Activated T-helper 17 cell treated with anti-CD3 and anti-CD28 coated beads, Interleukin-2, amount 50 U/mL, for 72 hours (primary cell): ENCODE results near the gene C11orf21. TPM values are rescaled to one million over a fixed set of nuclear protein-coding genes. Genes with fewer than 3 reads are reported as not detected.

Experiments
- ATAC-seq: fragments of 150-1000 bp; cut with Tn5 transposase; replicated peaks from 2 replicates; pipeline ENCODE4 v1.10.0; 2021; ENCODE audit warnings: mild to moderate bottlenecking, moderate library complexity
- H3K27ac Mint-ChIP-seq: one replicate; pipeline ENCODE4 v1.8.0; 2022; ENCODE audit warnings: mixed read lengths
- H3K27me3 Mint-ChIP-seq: one replicate; pipeline ENCODE4 v1.8.0; 2022; ENCODE audit warnings: mixed read lengths
- H3K36me3 Mint-ChIP-seq: one replicate; pipeline ENCODE4 v1.8.0; 2022; ENCODE audit warnings: low read depth, mild to moderate bottlenecking, mixed read lengths
- H3K4me1 Mint-ChIP-seq: one replicate; pipeline ENCODE4 v1.8.0; 2022; ENCODE audit warnings: mixed read lengths
- H3K4me3 Mint-ChIP-seq: one replicate; pipeline ENCODE4 v1.8.0; 2022; ENCODE audit warnings: mild to moderate bottlenecking, mixed read lengths
- H3K9me3 Mint-ChIP-seq: one replicate; pipeline ENCODE4 v1.8.0; 2022; ENCODE audit warnings: mixed read lengths
- total RNA-seq, 2 donors: library from RNA; stranded (reverse); gene quantifications; one replicate each; pipeline ENCODE4 v1.2.3, GENCODE V29; 2022

C11orf21 gene
- total RNA-seq, 2 donors from 2014 or later, result 8.4 to 24.6 TPM

DNA sequence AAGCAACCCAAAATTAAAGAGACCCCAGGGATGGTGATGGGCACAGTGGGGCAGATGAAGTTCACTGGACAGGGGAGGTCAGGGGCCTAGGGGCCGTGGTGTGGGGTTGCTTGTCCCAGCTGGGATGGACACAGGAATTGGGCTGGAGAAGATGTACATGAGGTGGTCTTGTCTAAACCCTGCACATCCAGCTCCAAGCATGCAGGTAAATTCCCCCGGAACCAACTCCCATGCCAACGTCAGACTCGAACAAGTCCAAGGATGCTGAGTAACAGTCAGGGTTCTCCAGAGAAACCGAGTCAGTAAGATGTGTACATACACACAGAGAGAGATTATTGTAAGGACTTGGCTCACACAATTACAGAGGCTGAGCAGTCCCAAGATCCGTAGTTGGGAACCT lies 29.0 kb upstream of the C11orf21 start:
- Mint-ChIP-seq H3K27me3 (peaks cover 22% of the 10 kb centered on the region), H3K4me3 (no peak overlapping the region), H3K9me3 (peaks cover 8% of the 10 kb centered on the region), H3K36me3 (no peaks in the 10 kb centered on the region), H3K27ac (no peak overlapping the region), H3K4me1 (no peaks in the 10 kb centered on the region)
- ATAC-seq, result no peak

DNA sequence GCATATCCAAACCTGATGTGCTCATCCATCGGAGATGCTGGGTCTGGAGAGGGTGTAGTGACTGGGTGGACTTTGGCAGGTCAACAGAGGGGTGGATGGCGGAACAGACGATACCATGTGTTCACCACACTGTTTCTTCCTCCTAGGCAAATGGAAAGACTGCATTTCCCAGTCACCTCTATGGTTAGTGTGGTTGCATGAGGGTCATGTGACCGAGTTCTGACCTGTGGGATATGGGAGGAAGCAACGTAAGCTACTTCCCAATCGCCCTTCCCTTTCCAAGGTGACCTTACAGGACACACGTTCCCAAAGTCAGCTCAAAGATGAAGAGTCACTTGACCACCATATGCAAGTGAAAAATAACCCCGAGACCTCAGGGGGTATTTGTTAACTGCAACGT lies 27.8 kb upstream of the C11orf21 start:
- Mint-ChIP-seq H3K36me3 (no peaks in the 10 kb centered on the region), H3K27me3 (peaks cover 26% of the 10 kb centered on the region), H3K9me3 (peaks cover 11% of the 10 kb centered on the region), H3K27ac (no peak overlapping the region), H3K4me1 (no peaks in the 10 kb centered on the region), H3K4me3 (no peak overlapping the region)
- ATAC-seq, result no peak

DNA sequence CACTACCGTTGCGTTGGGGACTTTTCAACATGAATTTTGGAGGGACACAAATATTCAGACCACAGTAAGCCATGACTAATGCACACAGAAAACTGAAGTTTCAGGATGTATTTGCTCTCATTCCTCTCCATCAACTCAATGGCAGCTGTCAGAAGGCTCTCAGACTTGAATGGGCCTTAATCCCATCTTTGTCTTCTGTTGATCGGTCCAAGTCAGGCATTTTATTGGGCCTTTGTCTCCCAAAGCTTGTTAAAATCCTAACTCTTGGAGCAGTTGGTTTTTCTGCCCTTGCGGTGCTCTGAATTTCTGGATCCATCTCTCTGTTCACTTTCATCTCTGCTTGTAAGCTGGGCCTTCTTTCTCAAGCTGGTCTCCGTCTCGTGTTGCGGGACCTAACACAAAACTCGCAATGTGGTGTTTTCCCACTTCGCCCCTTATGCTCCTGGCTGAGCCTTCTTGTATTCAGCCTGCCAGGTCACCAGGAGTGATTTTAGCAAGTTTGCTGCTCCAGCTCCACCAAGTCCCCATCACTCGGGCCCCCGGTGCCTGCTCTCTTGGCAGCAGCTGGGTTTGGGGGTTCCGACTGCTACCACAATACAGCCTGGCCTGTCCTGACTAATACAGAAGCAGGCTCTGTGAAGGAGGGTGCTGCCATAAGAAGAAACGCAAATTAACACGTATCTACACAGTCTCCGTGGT lies 27.1 kb upstream of the C11orf21 start:
- H3K27me3 Mint-ChIP-seq, result peaks cover 26% of the 10 kb centered on the region
- H3K9me3 Mint-ChIP-seq, result peaks cover 12% of the 10 kb centered on the region
- H3K4me3 Mint-ChIP-seq, result no peak overlapping the region
- no peak for ATAC-seq
- no peaks in the 10 kb centered on the region for H3K36me3 Mint-ChIP-seq
- no peaks in the 10 kb centered on the region for H3K4me1 Mint-ChIP-seq
- H3K27ac Mint-ChIP-seq, result no peak overlapping the region

DNA sequence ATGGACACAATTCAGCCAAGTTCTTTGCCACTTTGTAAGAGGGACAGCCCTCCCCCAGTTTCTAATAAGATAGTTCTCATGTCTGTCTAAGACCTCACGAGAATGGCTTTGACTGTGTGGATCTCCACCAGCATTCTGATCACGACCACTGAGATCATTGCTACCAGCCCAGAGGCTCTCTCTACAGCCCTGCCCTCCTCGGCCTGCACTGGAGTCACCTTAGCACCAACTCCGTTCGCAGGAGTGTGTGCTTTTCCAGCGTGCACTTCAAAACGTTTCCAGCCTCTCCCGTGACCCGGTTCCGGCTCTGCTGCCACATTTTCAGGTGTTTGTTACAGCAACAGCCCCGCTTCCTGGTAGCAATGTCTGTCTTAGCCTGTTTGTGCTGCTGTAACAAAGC lies 26.3 kb upstream of the C11orf21 start:
- no peak for ATAC-seq

DNA sequence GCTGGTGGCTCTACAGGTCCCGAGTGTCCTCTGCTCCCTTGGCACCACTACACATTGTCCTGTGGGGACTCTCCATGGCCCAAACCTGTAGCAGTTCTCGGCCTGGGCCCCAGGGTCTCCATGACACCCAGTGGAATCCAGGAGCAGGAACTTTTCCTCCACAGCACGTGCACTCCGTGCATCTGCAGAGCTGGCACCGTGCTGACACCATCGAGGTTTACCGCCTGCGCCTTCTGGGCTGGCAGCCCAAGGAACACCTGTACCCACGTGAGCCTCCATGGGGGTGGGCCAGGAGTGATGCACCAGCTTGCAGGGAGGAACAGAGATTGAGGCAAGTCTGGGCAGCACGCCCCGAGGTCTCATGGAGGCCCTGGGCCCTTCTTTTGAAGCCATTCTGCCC lies 25.3 kb upstream of the C11orf21 start:
- Mint-ChIP-seq H3K9me3 (peaks cover 12% of the 10 kb centered on the region), H3K27ac (no peak overlapping the region), H3K4me1 (no peaks in the 10 kb centered on the region), H3K4me3 (no peak overlapping the region), H3K36me3 (no peaks in the 10 kb centered on the region), H3K27me3 (peaks cover 27% of the 10 kb centered on the region)
- ATAC-seq, result no peak

More for the DNA sequence above, 26.3 kb upstream of the C11orf21 start:
- Mint-ChIP-seq H3K4me3 (no peak overlapping the region), H3K36me3 (no peaks in the 10 kb centered on the region), H3K27me3 (peaks cover 26% of the 10 kb centered on the region), H3K9me3 (peaks cover 12% of the 10 kb centered on the region), H3K4me1 (no peaks in the 10 kb centered on the region), H3K27ac (no peak overlapping the region)

DNA sequence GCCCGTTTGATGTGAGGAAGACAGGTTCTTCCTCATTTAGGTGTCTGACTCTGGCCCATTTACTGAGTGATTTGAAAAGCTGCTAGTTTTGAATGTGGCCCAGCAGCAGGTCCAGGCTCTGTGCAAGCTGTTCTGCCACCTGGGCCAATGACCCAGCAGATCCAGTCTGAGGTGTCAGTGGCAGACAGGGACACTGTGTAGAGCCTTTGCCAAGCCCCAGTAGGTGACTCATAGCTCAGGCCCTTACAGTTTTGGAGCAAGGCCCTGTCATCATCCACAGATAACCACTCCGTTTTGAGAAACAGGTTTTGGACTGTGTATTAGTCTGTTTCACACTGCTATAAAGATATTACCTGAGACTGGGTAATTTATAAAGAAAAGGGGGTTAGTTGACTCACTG lies 24.0 kb upstream of the C11orf21 start:
- ATAC-seq, result no peak
- Mint-ChIP-seq H3K4me3 (no peak overlapping the region), H3K27ac (no peak overlapping the region), H3K4me1 (no peaks in the 10 kb centered on the region), H3K27me3 (peaks cover 25% of the 10 kb centered on the region), H3K9me3 (peaks cover 6% of the 10 kb centered on the region), H3K36me3 (no peaks in the 10 kb centered on the region)

DNA sequence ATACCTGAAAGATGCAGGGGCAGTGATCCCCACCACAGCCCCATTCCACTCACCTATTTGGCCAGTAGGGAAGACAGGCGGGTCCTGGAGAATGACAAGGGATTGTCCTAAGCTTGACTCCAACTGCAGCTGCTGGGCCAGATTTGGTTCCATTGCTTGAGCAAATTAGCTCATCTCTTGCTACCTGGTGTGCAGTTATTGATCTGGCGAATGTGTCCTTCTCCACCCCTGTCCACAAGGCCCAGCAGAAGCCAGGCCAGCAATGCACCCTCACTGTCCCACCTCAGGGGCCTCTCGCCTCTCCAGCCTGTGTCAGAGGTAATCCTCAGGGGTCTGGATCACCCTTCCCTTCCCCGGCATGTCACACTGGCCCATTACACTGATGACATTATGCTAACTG lies 23.4 kb upstream of the C11orf21 start:
- ATAC-seq, result no peak
- Mint-ChIP-seq H3K4me1 (no peaks in the 10 kb centered on the region), H3K27ac (no peak overlapping the region), H3K9me3 (peaks cover 4% of the 10 kb centered on the region), H3K4me3 (no peak overlapping the region), H3K27me3 (peaks cover 20% of the 10 kb centered on the region), H3K36me3 (no peaks in the 10 kb centered on the region)

DNA sequence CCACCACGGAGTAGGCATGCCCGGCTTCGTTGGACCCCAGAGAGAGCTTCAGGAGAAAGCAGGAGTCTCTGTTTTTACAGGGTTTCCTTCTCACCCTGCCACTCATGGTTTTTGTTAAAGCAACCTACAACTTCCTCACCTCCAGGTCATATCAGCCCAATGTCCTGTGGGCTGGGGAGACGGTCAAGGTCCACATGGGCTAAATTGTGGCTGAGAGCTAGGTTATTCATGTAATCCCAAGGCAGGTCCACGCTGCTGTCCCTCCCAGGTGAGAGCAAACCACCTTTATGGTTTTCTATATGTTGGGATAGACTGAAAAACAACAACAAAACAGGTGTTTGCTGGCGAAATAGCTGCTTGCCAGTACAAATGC lies 19.6 kb upstream of the C11orf21 start:
- peaks cover 8% of the 10 kb centered on the region for H3K27me3 Mint-ChIP-seq
- H3K36me3 Mint-ChIP-seq, result no peaks in the 10 kb centered on the region
- H3K4me3 Mint-ChIP-seq, result no peak overlapping the region
- H3K27ac Mint-ChIP-seq, result no peak overlapping the region
- ATAC-seq, result no peak
- no peaks in the 10 kb centered on the region for H3K4me1 Mint-ChIP-seq
- H3K9me3 Mint-ChIP-seq, result peaks cover 4% of the 10 kb centered on the region

DNA sequence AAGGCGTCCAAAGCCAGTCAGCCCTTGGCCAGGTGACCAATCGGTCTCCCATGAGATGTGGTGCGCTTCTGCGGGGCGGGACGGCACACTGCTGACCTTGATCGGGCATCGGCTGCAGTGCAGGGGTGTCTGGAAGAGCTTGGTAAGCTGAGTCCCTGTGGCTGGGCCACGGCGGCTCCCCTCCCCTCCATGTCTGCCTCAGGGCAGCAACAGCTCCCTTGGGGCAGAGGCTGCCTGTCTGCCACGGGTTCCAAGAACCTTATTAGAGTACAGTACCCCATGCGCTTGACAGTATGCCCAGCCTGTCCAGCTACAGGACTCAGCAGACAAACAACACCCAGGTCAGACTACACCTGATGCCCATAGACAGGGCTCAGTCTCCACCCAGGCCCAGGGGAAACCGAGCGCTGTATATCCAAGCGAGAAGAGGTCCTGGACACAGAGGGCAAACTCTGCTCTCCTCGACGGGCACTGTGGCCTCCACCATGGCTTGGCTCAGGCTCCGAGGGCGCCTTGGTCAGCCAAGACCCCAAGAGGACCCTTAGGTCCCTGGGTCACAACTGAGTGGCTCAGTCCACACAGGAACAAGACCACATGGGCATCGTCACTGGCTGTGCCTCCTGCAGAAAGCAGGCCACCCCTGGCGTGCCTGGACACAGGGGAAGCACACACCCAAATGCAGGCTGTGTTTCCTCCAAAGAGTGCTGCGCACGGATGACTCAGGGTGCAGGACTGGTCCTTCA lies 19.0 kb upstream of the C11orf21 start:
- Mint-ChIP-seq H3K27ac (no peak overlapping the region), H3K36me3 (no peaks in the 10 kb centered on the region), H3K27me3 (peaks cover 8% of the 10 kb centered on the region), H3K4me3 (no peak overlapping the region), H3K4me1 (no peaks in the 10 kb centered on the region), H3K9me3 (peaks cover 4% of the 10 kb centered on the region)
- ATAC-seq, result no peak

DNA sequence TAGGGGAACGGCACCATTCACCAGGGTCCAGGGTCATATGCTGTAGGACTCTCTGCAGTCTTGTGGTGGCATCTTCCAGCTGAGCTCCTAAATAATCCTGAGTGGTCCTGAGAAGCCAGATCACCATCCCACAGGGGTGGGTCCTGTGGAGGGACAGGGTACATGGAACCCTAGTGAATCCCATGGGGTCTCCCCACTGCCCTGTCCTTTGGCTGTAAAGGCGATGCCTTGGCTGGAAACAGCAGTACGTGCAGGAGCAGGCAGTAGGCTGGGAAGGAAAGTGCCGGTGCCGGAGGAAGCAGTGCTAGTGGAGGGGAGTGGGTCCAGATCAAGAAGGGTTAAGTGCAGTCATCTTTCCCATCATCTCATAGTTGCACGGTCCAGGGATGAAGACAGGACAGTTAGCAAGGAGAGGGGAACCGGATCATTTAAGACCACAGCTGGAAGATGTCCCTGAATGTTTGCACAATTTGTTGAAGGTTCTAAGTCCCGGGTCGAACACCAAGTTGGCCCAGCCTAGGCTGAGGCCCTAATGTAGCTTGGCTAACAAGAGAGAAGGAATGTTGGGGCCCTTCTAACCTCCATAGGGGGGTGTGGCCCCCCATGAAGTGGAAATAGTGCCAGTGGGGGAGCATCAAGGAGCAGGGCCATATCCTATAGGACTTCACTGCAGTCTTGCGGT lies 18.2 kb upstream of the C11orf21 start:
- Mint-ChIP-seq H3K4me1 (no peaks in the 10 kb centered on the region), H3K27ac (no peak overlapping the region), H3K4me3 (no peak overlapping the region)

DNA sequence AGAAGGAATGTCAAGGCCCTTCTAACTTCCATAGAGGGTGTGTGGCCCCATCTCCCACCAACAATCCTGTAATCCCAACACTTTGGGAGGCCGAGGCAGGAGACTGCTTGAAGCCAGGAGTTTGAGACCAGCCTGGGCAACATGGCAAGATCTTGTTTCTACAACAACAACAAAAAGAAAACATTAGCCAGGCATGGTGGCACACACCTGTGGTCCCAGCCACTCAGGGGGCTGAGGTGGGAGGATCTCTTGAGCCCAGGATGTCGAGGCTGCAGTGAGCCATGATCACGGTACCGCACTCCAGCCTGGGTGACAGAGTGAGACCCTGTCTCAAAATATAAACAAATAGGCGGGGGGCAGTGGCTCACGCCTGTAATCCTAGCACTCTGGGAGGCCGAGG lies 17.0 kb upstream of the C11orf21 start:
- H3K4me3 Mint-ChIP-seq, result no peak overlapping the region
- no peak overlapping the region for H3K27ac Mint-ChIP-seq
- no peaks in the 10 kb centered on the region for H3K9me3 Mint-ChIP-seq
- no peak for ATAC-seq
- H3K27me3 Mint-ChIP-seq, result peaks cover 4% of the 10 kb centered on the region
- no peaks in the 10 kb centered on the region for H3K36me3 Mint-ChIP-seq
- no peaks in the 10 kb centered on the region for H3K4me1 Mint-ChIP-seq

More for the DNA sequence above, 18.2 kb upstream of the C11orf21 start:
- H3K9me3 Mint-ChIP-seq, result peaks cover 4% of the 10 kb centered on the region
- no peak for ATAC-seq
- H3K27me3 Mint-ChIP-seq, result peaks cover 4% of the 10 kb centered on the region
- no peaks in the 10 kb centered on the region for H3K36me3 Mint-ChIP-seq

DNA sequence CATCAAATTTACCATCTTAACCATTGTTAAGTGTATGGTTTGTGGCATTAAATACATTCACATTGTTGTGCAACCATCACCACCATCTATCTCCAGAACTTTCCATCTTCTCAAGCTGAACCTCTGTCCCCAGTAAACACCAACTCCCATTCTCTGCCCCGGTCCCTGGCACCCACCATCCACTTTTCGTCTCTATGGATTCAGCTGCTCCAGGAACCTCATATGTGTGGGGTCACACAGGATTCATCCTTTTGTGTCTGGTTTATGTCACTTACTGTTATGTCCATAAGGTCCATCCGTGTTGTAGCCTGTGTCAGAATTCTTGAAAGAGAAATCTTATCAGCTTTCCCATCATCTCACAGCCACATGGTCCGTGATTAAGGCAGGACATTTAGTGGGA lies 16.4 kb upstream of the C11orf21 start:
- no peak overlapping the region for H3K4me3 Mint-ChIP-seq
- H3K9me3 Mint-ChIP-seq, result no peaks in the 10 kb centered on the region
- ATAC-seq, result no peak
- H3K36me3 Mint-ChIP-seq, result no peaks in the 10 kb centered on the region
- H3K27me3 Mint-ChIP-seq, result peaks cover 4% of the 10 kb centered on the region
- no peaks in the 10 kb centered on the region for H3K4me1 Mint-ChIP-seq
- no peak overlapping the region for H3K27ac Mint-ChIP-seq

DNA sequence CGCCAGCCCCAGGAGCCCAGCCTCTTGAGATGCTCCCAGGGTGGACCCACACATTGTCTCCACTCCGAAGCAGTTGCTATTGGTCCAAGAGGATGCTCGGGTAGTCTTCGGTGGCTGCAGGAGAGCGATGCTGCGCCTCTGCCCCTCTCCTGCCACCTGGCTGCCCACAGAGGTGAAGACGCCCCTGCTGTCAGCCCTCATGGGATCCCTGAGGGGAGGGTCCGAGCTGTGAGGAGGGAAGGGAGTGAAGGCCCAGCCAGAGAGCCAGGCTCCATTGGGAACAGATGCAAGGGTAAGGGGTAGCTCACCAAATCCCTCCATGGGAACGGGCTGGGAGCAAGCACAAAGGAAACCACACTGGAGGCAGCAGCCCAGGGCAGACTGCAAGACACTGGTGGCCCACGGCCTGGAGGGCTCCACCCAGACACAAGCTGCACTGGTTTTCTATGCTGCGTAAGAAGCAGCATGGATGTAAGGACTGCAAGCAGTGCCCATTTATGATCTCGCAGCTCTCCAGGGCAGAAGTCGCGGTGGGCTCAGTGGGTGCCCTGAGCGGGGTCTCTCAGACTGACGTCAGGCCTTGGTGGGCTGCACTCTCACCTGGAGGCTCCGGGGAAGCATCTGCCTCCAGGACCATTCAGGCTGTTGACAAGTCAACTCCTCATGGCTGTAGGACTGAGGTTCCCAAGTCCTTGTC lies 15.8 kb upstream of the C11orf21 start:
- H3K27ac Mint-ChIP-seq, result no peak overlapping the region
- H3K4me3 Mint-ChIP-seq, result no peak overlapping the region
- H3K9me3 Mint-ChIP-seq, result no peaks in the 10 kb centered on the region
- no peaks in the 10 kb centered on the region for H3K4me1 Mint-ChIP-seq
- no peak for ATAC-seq
- no peaks in the 10 kb centered on the region for H3K36me3 Mint-ChIP-seq
- peaks cover 4% of the 10 kb centered on the region for H3K27me3 Mint-ChIP-seq

DNA sequence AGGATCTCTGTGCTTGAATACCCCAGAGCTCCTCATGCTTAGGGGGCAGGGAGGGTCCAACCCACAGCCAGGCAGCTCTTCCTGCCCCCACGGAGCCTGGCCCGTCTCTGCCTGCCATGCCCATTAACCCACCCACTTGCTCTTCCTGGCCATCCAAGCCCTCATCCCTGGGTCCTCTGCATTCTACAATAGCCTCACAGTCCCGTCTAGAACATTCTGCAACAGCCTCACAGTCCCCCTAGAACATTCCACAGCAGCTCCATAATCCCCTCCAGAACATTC lies 15.2 kb upstream of the C11orf21 start:
- Mint-ChIP-seq H3K4me1 (no peaks in the 10 kb centered on the region), H3K9me3 (no peaks in the 10 kb centered on the region), H3K36me3 (no peaks in the 10 kb centered on the region), H3K27ac (no peak overlapping the region), H3K4me3 (no peak overlapping the region), H3K27me3 (peaks cover 1% of the 10 kb centered on the region)
- no peak for ATAC-seq
